ENCODE results near the gene CCDC85B. TPM values are rescaled to one million over a fixed set of nuclear protein-coding genes. Genes with fewer than 3 reads are reported as not detected.
A peak's percentile ranks its signal among the peaks of the same experiment; 100 is the strongest.

The CCDC85B gene
- polyA plus RNA-seq, 3 donors, result 20.8 to 35.2 (median 24.4) TPM

GRCh38 chr11:65859095-65859811 is 31.2 kb upstream of the CCDC85B start:
- under 1% methylated on average over 45 of the region's 46 CpGs for WGBS (ENCODE audit: insufficient coverage)
- peak; percentile 84 to 95 (median 88) for DNase-seq
- Histone ChIP-seq H4K20me1 (ENCODE audit: insufficient read depth, low read length) (peaks cover 62% of the 10 kb centered on the region), H3K27ac (ENCODE audit: low read depth in 1 of 2, low read length in 2 of 2) (peak overlapping the region; percentile 86 to 95), H3K9ac (ENCODE audit: insufficient read depth, low read length, poor library complexity, severe bottlenecking) (peak overlapping the region; percentile 86), H3K4me1 (ENCODE audit: control insufficient read depth in 1 of 2, insufficient read depth in 2 of 2, low read length in 2 of 2) (peaks cover 41 to 56% of the 10 kb centered on the region in 2 donors), H2AFZ (ENCODE audit: insufficient read depth, low read depth, low read length, poor library complexity, severe bottlenecking) (peak overlapping the region; percentile 87), H3K27me3 (ENCODE audit: control insufficient read depth in 2 of 2, insufficient read depth in 2 of 2, low read length in 2 of 2) (no peaks in the 10 kb centered on the region), H3K36me3 (replicated peaks in 1 of 2; ENCODE audit: control insufficient read depth in 1 of 2, insufficient read depth in 2 of 2, low read length in 2 of 2) (peaks cover 42 to 51% of the 10 kb centered on the region in 2 donors), H3K4me3 (replicated peaks in 1 of 3; ENCODE audit: low read depth in 2 of 3, low read length in 3 of 3) (peak overlapping the region; percentile 59 to 98 (median 92)), H3K9me3 (replicated peaks in 1 of 2; ENCODE audit: control insufficient read depth in 1 of 2, insufficient read depth in 1 of 2, low read length in 2 of 2) (no peaks in the 10 kb centered on the region), H3K79me2 (ENCODE audit: insufficient read depth, low read length) (peaks cover 68% of the 10 kb centered on the region), H3K4me2 (replicated peaks; ENCODE audit: extremely low read depth, low read length, poor library complexity, severe bottlenecking) (peak overlapping the region; percentile 96)
- peaks cover 0 to 5% (median 0%) of the 10 kb centered on the region in 7 donors for H3K9me3 Mint-ChIP-seq
- peaks cover 0 to 2% (median 1%) of the 10 kb centered on the region in 3 donors for H3K27me3 Mint-ChIP-seq (ENCODE audit: low read depth in 3 of 3)
- H3K27ac Mint-ChIP-seq, result peak overlapping the region; percentile 91 to 99 (median 97)
- H3K4me1 Mint-ChIP-seq, result peaks cover 49% of the 10 kb centered on the region
- H3K4me3 Mint-ChIP-seq, result peak overlapping the region; percentile 91 to 96
- H3K36me3 Mint-ChIP-seq, result peaks cover 40 to 54% of the 10 kb centered on the region in 2 donors
- TF ChIP-seq CTCF (IDR thresholded peaks at IDR 0.05), result no peak
- intact Hi-C loops (cut with micrococcal nuclease), result loop anchor here in 1 of 2 donors (2.0 kb wide), 1 partner anchor 14 kb away; the partner anchor contains the start of gene EFEMP2

DNA sequence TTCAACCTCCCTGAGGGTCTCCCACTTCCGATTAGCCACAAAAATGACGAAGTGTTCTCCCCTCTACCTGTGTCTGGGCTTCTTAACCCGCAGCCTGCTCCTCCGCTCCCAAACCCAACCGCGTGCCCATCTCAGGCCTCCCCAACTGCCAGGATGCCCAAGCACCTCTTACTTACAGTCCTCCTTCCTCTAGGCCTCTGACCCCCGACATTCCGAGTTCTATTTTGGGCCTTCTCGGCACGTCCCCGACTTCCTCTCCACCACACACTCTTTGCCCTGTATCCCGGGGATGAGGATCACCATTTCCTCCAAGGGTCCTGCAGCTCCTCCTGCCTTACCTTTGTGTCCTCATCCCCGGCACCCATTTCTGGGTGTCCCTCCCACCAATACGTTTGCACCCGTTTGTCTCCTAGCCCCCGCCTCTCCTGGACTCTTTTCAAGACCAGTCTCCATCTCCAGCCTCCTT is 30.6 kb upstream of the CCDC85B start:
- H3K4me3 ChIP-seq (replicated peaks in 1 of 3; ENCODE audit: low read depth in 2 of 3, low read length in 3 of 3), result peak overlapping the region; percentile 59 to 98 (median 92)
- Mint-ChIP-seq H3K9me3 (peaks cover 0 to 5% (median 0%) of the 10 kb centered on the region in 7 donors), H3K4me1 (peaks cover 43% of the 10 kb centered on the region), H3K4me3 (peak overlapping the region; percentile 91 to 96), H3K27me3 (ENCODE audit: low read depth in 3 of 3) (peaks cover 0 to 2% (median 1%) of the 10 kb centered on the region in 3 donors), H3K27ac (peak overlapping the region; percentile 91 to 99 (median 97)), H3K36me3 (peaks cover 37 to 54% of the 10 kb centered on the region in 2 donors)
- peaks cover 56% of the 10 kb centered on the region for H4K20me1 ChIP-seq (ENCODE audit: insufficient read depth, low read length)
- peak overlapping the region; percentile 86 to 95 for H3K27ac ChIP-seq (ENCODE audit: low read depth in 1 of 2, low read length in 2 of 2)
- peaks cover 42 to 51% of the 10 kb centered on the region in 2 donors for H3K36me3 ChIP-seq (replicated peaks in 1 of 2; ENCODE audit: control insufficient read depth in 1 of 2, insufficient read depth in 2 of 2, low read length in 2 of 2)
- H3K27me3 ChIP-seq (ENCODE audit: control insufficient read depth in 2 of 2, insufficient read depth in 2 of 2, low read length in 2 of 2), result no peaks in the 10 kb centered on the region
- under 1% methylated on average over 15 of the region's 16 CpGs for WGBS (ENCODE audit: insufficient coverage)
- DNase-seq, result no peak
- peak overlapping the region; percentile 86 for H3K9ac ChIP-seq (ENCODE audit: insufficient read depth, low read length, poor library complexity, severe bottlenecking)
- no peak for TF ChIP-seq CTCF (IDR thresholded peaks at IDR 0.05)
- peak overlapping the region; percentile 87 for H2AFZ ChIP-seq (ENCODE audit: insufficient read depth, low read depth, low read length, poor library complexity, severe bottlenecking)
- intact Hi-C loops (cut with micrococcal nuclease), result loop anchor here in 1 of 2 donors (2.0 kb wide), 1 partner anchor 13 kb away; the partner anchor contains the start of gene EFEMP2
- peaks cover 62% of the 10 kb centered on the region for H3K79me2 ChIP-seq (ENCODE audit: insufficient read depth, low read length)
- H3K4me2 ChIP-seq (replicated peaks; ENCODE audit: extremely low read depth, low read length, poor library complexity, severe bottlenecking), result peak overlapping the region; percentile 96
- peaks cover 41 to 56% of the 10 kb centered on the region in 2 donors for H3K4me1 ChIP-seq (ENCODE audit: control insufficient read depth in 1 of 2, insufficient read depth in 2 of 2, low read length in 2 of 2)
- no peaks in the 10 kb centered on the region for H3K9me3 ChIP-seq (replicated peaks in 1 of 2; ENCODE audit: control insufficient read depth in 1 of 2, insufficient read depth in 1 of 2, low read length in 2 of 2)
